A549 (cell line): ENCODE data around the gene CIAPIN1. TPM values are rescaled to one million over a fixed set of nuclear protein-coding genes. Genes with fewer than 3 reads are reported as not detected.
"Not testable (repeated sequence)": the region's sequence is repeated elsewhere in the genome, so short reads cannot be mapped to it uniquely, and the experiment has no call there.

Experiments used
- ATAC-seq, 2 experiments: fragments of 200-7000 bp in 1 of 2; fragments of >200 bp in 1 of 2; cut with Nextera tagmentation in 1 of 2; cut with Tn5 transposase in 1 of 2; 3 replicates each; pipeline versions ENCODE4 v1.8.0 to v1.9.1; 2018 to 2020; ENCODE audit warnings: mild to moderate bottlenecking in 1 of 2, moderate library complexity in 1 of 2
- CTCF ChIA-PET: fragments of 300-600 bp; sonication (Branson Sonifier 250); formaldehyde crosslinking; extraction: SDS; loops from one replicate; lab custom pipeline; 2021; ENCODE audit warnings: antibody characterized with exemption, inconsistent platforms; lab: Yijun Ruan, JAX
- POLR2A ChIA-PET: fragments of 350-600 bp; formaldehyde crosslinking; extraction: SDS; loops from one replicate; lab custom pipeline; 2021; ENCODE audit warnings: antibody characterized with exemption, inconsistent platforms; lab: Yijun Ruan, JAX
- DNase-seq, 2 experiments: peaks; one replicate each; pipeline versions ENCODE4 v3.0.0 to v3.0.0-alpha.2; 2011 to 2016; ENCODE audit warnings: low read depth in 1 of 2, low spot score in 1 of 2
- FAIRE-seq: peaks from 2 replicates; lab custom pipeline; 2011; peaks lifted over from hg19 to GRCh38; lab: Jason Lieb, UNC
- H3K27ac ChIP-seq, 2 experiments: fragments of >200 bp; sonication (Bioruptor Twin); formaldehyde crosslinking; 3 replicates each; pipeline ENCODE4 v1.5.1; 2016 to 2017
- H3K4me1 ChIP-seq: fragments of >200 bp; sonication (Bioruptor Twin); formaldehyde crosslinking; 3 replicates; pipeline ENCODE4 v1.6.1; 2016
- H3K4me2 ChIP-seq: fragments of >200 bp; sonication (Bioruptor Twin); formaldehyde crosslinking; 3 replicates; pipeline ENCODE4 v1.6.1; 2016
- H3K4me3 ChIP-seq: fragments of >200 bp; sonication (Bioruptor Twin); formaldehyde crosslinking; 3 replicates; pipeline ENCODE4 v1.5.1; 2016
- H3K9me3 ChIP-seq: fragments of >200 bp; sonication (Bioruptor Twin); formaldehyde crosslinking; 3 replicates; pipeline ENCODE4 v1.6.1; 2016
- CHD2 ChIP-seq: fragments of 150-350 bp; IDR thresholded peaks from 2 replicates; pipeline ENCODE4 v1.6.1; 2014; ENCODE audit warnings: low read length; ENCODE audit not compliant: partially characterized antibody
- EHMT2 ChIP-seq: fragments of 200-600 bp; sonication (generic); IDR thresholded peaks from 2 replicates; pipeline ENCODE4 v1.6.1; 2016; ENCODE audit warnings: antibody characterized with exemption, low read depth, mild to moderate bottlenecking, moderate library complexity
- ESRRA ChIP-seq: fragments of 150-350 bp; IDR thresholded peaks from 2 replicates; pipeline ENCODE4 v1.6.1; 2014; ENCODE audit warnings: mild to moderate bottlenecking, low read length, borderline replicate concordance
- HEYL ChIP-seq: fragments of 250-450 bp; sonication (Bioruptor Pico); IDR thresholded peaks from 2 replicates; pipeline ENCODE4 v1.8.0; 2021; ENCODE audit warnings: mild to moderate bottlenecking, moderate library complexity
- HOXB13 ChIP-seq: fragments of 250-450 bp; sonication (Bioruptor Pico); IDR thresholded peaks from 2 replicates; pipeline ENCODE4 v1.5.0; 2020; ENCODE audit warnings: low read depth, mild to moderate bottlenecking, moderate library complexity
- KDM5A ChIP-seq: fragments of 200-600 bp; sonication (generic); IDR thresholded peaks from 2 replicates; pipeline ENCODE4 v1.6.1; 2016; ENCODE audit warnings: antibody characterized with exemption, mild to moderate bottlenecking
- MYC ChIP-seq: IDR thresholded peaks from 2 replicates; pipeline ENCODE4 v1.6.1; 2012; ENCODE audit warnings: mild to moderate bottlenecking, inconsistent platforms, low read length, improper control_type of control experiment, borderline replicate concordance
- NFE2L2 ChIP-seq: fragments of 150-350 bp; conservative IDR thresholded peaks from 2 replicates; pipeline ENCODE4 v1.6.1; 2014; ENCODE audit warnings: low read length
- POLR2AphosphoS2 ChIP-seq: conservative IDR thresholded peaks from 2 replicates; pipeline ENCODE4 v1.6.1; 2012; ENCODE audit warnings: low read length, improper control_type of control experiment, inconsistent platforms
- TP53 ChIP-seq: fragments of 250-450 bp; sonication (Bioruptor Pico); IDR thresholded peaks from 2 replicates; pipeline ENCODE4 v1.5.0; 2021; ENCODE audit warnings: mild to moderate bottlenecking, moderate library complexity
- ZC3H11A ChIP-seq: fragments of 450-650 bp; IDR thresholded peaks from 2 replicates; pipeline ENCODE4 v1.6.1; 2014; ENCODE audit warnings: antibody characterized with exemption, mild to moderate bottlenecking
- ZFP36 ChIP-seq: fragments of 450-650 bp; IDR thresholded peaks from 2 replicates; pipeline ENCODE4 v1.6.1; 2014; ENCODE audit warnings: borderline replicate concordance; ENCODE audit not compliant: partially characterized antibody
- WGBS: methylation state at CpG from one replicate; pipeline ENCODE4 v1.1.6; 2017; ENCODE audit errors: missing lambda C conversion rate; 5-methylcytosine and 5-hydroxymethylcytosine counted together
- polyA plus RNA-seq, 4 experiments: library from polyadenylated mRNA; depleted of rRNA in 3 of 4; stranded (reverse); fragments of >200 nt; fragmentation: RNase III in 1 of 4; extraction: RNeasy Plus Mini Kit Qiagen cat#74134 plus additional on column Dnase treatment in 1 of 4; gene quantifications; 2 replicates in 3 of 4; 3 replicates in 1 of 4; pipeline ENCODE4 v1.2.3, GENCODE V29; 2011 to 2017
- TF ChIP-seq, protein P1 (sequence below): fragments of 200-600 bp; sonication (generic); IDR thresholded peaks from 2 replicates; pipeline ENCODE4 v1.6.1; 2016; ENCODE audit warnings: antibody characterized with exemption, mild to moderate bottlenecking, moderate library complexity

Gene CIAPIN1
- polyA plus RNA-seq, 2 of the 4 experiments (the other 2 are of a cell fraction): 71.5 to 101 TPM

DNA sequence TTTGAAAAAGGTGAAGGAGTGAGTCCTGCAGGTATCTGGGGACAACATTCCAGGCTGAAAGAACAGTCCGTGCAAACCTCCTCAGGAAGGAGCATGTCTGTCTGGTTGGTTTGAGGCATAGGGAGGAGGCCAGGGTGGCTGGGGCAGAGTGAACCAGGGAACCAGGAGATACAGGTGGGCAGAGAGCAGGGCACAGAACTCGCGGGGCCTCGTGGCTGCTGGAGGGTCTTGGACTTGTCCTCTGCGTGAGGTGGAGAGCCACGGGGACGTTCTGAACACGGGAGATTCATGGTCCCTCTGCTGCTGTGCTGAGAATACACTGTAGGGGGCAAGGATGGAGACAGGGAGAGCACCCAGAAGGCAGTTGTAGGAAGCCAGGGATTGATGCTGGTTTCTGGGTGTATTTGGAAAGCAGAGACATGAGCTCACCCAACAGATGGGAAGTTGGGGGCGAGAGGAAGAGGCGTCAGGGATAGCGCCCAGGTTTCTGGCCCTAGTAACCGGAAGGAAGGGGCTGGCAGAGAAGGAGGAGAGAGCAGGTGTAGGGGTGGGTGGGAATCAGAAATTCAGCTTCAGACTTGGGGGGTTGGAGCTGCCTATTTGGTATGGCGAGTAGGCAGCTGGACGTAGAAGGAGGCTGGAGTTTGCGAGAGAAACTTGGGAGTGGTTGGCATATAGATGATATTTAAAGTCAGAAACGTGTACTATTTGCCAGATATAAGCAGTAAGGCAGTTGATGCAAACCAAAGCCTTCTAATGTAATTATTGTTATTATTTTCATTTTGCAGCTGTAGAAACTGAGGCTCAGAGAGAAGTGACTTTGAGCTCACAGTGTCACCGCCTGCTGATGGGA, 43.0 kb downstream of the CIAPIN1 start, which contains the start of gene CCL17:
Gene CCL17, plus strand, starts transcription at position 803 of the 853 bp plus-strand sequence. CDS start 9,166 bp downstream, outside the sequence.
- 66% methylated on average over 17 of the region's 17 CpGs for WGBS
- POLR2A ChIA-PET: no interaction called here

DNA sequence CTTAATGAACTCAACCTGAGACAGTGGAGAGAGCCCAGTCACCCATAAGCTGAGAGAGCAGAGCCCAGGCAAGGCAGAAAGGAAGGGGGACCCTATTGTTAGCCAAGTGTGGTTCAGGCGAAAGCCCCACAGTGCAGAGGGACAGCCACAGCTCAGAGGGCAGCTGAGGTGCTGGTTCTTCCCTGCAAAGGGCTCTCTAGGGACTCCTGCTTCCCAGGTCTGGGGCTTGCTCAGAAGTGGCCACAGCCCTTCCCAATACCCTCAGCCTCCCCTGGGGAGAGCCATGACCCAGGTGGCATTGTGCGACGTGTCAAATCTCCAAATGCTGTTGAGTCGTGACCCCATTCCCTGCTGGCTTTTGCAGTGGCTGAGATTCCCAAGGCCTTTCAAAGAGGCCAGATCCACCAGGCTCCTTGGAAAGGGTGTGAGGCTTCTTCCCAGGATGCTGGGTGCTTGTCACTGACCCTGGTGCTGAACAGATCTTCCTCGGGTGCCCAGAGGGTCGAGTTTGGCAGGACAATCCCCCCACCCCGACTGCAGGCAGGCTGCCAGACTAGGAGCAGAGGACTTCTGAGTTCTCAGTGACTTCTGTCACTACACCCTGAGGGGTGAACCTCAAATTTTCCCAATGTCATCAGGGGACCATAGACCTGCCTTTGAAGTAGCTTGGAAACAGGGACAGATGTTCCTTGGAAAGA, 45.1 kb downstream of the CIAPIN1 start:
- CTCF ChIA-PET: interaction anchor here (1.0 to 5.7 kb wide), 4 partner anchors 11 to 118 kb away, joined by 3 to 55 read pairs (median 4); no protein-coding TSS in a partner anchor
- ATAC-seq (peak; percentile 34 to 54; a peak in 4 of 6 replicates), DNase-seq (no peak), FAIRE-seq (no peak)
- Histone ChIP-seq H3K4me1 (no peaks in the 10 kb centered on the region), H3K9me3 (no peaks in the 10 kb centered on the region), H3K27ac (no peak overlapping the region), H3K4me2 (no peak overlapping the region), H3K4me3 (no peak overlapping the region)
- no peak for TF ChIP-seq HEYL (CRISPR knock-in tag)
- TF ChIP-seq, protein P1, sequence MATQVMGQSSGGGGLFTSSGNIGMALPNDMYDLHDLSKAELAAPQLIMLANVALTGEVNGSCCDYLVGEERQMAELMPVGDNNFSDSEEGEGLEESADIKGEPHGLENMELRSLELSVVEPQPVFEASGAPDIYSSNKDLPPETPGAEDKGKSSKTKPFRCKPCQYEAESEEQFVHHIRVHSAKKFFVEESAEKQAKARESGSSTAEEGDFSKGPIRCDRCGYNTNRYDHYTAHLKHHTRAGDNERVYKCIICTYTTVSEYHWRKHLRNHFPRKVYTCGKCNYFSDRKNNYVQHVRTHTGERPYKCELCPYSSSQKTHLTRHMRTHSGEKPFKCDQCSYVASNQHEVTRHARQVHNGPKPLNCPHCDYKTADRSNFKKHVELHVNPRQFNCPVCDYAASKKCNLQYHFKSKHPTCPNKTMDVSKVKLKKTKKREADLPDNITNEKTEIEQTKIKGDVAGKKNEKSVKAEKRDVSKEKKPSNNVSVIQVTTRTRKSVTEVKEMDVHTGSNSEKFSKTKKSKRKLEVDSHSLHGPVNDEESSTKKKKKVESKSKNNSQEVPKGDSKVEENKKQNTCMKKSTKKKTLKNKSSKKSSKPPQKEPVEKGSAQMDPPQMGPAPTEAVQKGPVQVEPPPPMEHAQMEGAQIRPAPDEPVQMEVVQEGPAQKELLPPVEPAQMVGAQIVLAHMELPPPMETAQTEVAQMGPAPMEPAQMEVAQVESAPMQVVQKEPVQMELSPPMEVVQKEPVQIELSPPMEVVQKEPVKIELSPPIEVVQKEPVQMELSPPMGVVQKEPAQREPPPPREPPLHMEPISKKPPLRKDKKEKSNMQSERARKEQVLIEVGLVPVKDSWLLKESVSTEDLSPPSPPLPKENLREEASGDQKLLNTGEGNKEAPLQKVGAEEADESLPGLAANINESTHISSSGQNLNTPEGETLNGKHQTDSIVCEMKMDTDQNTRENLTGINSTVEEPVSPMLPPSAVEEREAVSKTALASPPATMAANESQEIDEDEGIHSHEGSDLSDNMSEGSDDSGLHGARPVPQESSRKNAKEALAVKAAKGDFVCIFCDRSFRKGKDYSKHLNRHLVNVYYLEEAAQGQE: peak; percentile 67
- POLR2A ChIA-PET: no interaction called here
- 60% methylated on average over 4 of the region's 7 CpGs for WGBS

More for the DNA sequence above, 43.0 kb downstream of the CIAPIN1 start, which contains the start of gene CCL17:
- no peak within 1 kb of the TSS for H3K4me2 ChIP-seq
- ATAC-seq (peak; percentile 47 to 53; a peak in 3 of 6 replicates), DNase-seq (no peak), FAIRE-seq (no peak)
- H3K9me3 ChIP-seq: no peaks in the 10 kb centered on the region
- TF ChIP-seq HOXB13 (CRISPR knock-in tag) (no peak), TP53 (no peak), KDM5A (no peak), ZC3H11A (no peak), CHD2 (no peak), NFE2L2 (no peak), MYC (no peak), POLR2AphosphoS2 (no peak), ESRRA (no peak), ZFP36 (no peak), EHMT2 (no peak)
- no peaks in the 10 kb centered on the region for H3K4me1 ChIP-seq
- no peak within 1 kb of the TSS for H3K27ac ChIP-seq
- H3K4me3 ChIP-seq: no peak within 1 kb of the TSS
- CTCF ChIA-PET: interaction anchor here (1.8 to 3.8 kb wide), 4 partner anchors 9 to 104 kb away, joined by 8 to 47 read pairs (median 10); no protein-coding TSS in a partner anchor

DNA sequence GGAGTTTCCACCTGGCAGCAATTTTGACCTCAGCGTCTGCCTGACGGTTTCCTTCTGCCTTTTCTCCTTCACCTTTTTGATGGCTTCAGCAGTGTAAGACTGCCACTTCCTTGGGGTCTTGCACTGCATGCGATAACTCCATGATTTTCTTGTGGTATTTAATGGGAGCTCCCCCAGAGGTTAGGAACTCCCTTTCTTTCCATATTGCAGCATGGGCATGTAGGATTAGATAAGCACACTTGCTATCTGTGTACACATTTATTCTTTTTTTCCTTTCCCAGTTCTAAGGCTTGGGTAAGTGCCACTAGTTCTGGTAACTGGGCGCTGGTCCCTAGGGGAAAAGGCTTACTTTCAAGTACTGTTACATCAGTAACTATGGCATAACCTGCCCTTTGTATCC, 49.7 kb downstream of the CIAPIN1 start:
- FAIRE-seq, H3K27ac ChIP-seq, H3K4me2 ChIP-seq, ATAC-seq, POLR2A ChIA-PET, DNase-seq, H3K4me3 ChIP-seq, H3K9me3 ChIP-seq, H3K4me1 ChIP-seq: not testable (repeated sequence)
- CTCF ChIA-PET: interaction anchor here (4.3 to 5.7 kb wide), 2 partner anchors 20 to 96 kb away, joined by 16 to 55 read pairs; no protein-coding TSS in a partner anchor
- WGBS: 71% methylated on average over 4 of the region's 4 CpGs
